ENCODE results near the gene ACVRL1. TPM values are rescaled to one million over a fixed set of nuclear protein-coding genes. Genes with fewer than 3 reads are reported as not detected.

The ACVRL1 gene
- total and polyA plus RNA-seq, 4 donors = 3.4 to 96.9 (median 33.6) TPM

GRCh38 chr12:51908876-51909592 lies 1.7 kb downstream of the ACVRL1 start:
- Histone ChIP-seq H3K4me3 (ENCODE audit: low read length in 2 of 2) (no peak overlapping the region), H3K27me3 (ENCODE audit: control insufficient read depth in 1 of 2, insufficient read depth in 2 of 2, low read length in 1 of 2) (no peaks in the 10 kb centered on the region), H3K36me3 (ENCODE audit: control insufficient read depth in 1 of 2, insufficient read depth in 2 of 2, low read length in 1 of 2) (no peaks in the 10 kb centered on the region), H3K27ac (ENCODE audit: low read depth in 1 of 2, low read length in 2 of 2) (no peak overlapping the region), H3K9me3 (ENCODE audit: control insufficient read depth, low read length) (no peaks in the 10 kb centered on the region), H3K4me1 (ENCODE audit: control insufficient read depth in 1 of 2, insufficient read depth in 2 of 2, low read length in 2 of 2) (no peaks in the 10 kb centered on the region)
- ATAC-seq (ENCODE audit: low FRiP score) (no peak), DNase-seq (peak in 1 of 2 donors; percentile 13)
- intact Hi-C loops (cut with DNase I) = no loop called here
- WGBS, 2 donors = 87 to 90% methylated on average over 9 of the region's 9 CpGs

GRCh38 chr12:51910168-51910567 lies 2.9 kb downstream of the ACVRL1 start:
- no peak for ATAC-seq (ENCODE audit: low FRiP score)
- H3K27me3 ChIP-seq (ENCODE audit: control insufficient read depth in 1 of 2, insufficient read depth in 2 of 2, low read length in 1 of 2) = no peaks in the 10 kb centered on the region
- intact Hi-C loops (cut with DNase I) = no loop called here
- H3K4me1 ChIP-seq (ENCODE audit: control insufficient read depth in 1 of 2, insufficient read depth in 2 of 2, low read length in 2 of 2) = no peaks in the 10 kb centered on the region
- no peaks in the 10 kb centered on the region for H3K9me3 ChIP-seq (ENCODE audit: control insufficient read depth, low read length)
- DNase-seq = peak in 1 of 2 donors; percentile 49
- H3K27ac ChIP-seq (ENCODE audit: low read depth in 1 of 2, low read length in 2 of 2) = no peak overlapping the region
- WGBS, 2 donors = 46 to 58% methylated on average over 6 of the region's 6 CpGs
- no peaks in the 10 kb centered on the region for H3K36me3 ChIP-seq (ENCODE audit: control insufficient read depth in 1 of 2, insufficient read depth in 2 of 2, low read length in 1 of 2)
- H3K4me3 ChIP-seq (ENCODE audit: low read length in 2 of 2) = no peak overlapping the region

- ATAC-seq (ENCODE audit: low FRiP score) (no peak), DNase-seq (peak; percentile 13 to 55)
- Histone ChIP-seq H3K27me3 (ENCODE audit: control insufficient read depth in 1 of 2, insufficient read depth in 2 of 2, low read length in 1 of 2) (no peaks in the 10 kb centered on the region), H3K9me3 (ENCODE audit: control insufficient read depth, low read length) (no peaks in the 10 kb centered on the region), H3K27ac (ENCODE audit: low read depth in 1 of 2, low read length in 2 of 2) (no peak overlapping the region), H3K4me3 (ENCODE audit: low read length in 2 of 2) (no peak overlapping the region), H3K4me1 (ENCODE audit: control insufficient read depth in 1 of 2, insufficient read depth in 2 of 2, low read length in 2 of 2) (no peaks in the 10 kb centered on the region), H3K36me3 (ENCODE audit: control insufficient read depth in 1 of 2, insufficient read depth in 2 of 2, low read length in 1 of 2) (no peaks in the 10 kb centered on the region)
- intact Hi-C loops (cut with DNase I) = no loop called here
- WGBS, 2 donors = 72 to 77% methylated on average over 3 of the region's 3 CpGs
Observed at GRCh38 chr12:51910691-51911090, 3.4 kb downstream of the ACVRL1 start.

- WGBS, 2 donors = 90 to 92% methylated on average over 6 of the region's 6 CpGs
- Histone ChIP-seq H3K9me3 (ENCODE audit: control insufficient read depth, low read length) (no peaks in the 10 kb centered on the region), H3K4me1 (ENCODE audit: control insufficient read depth in 1 of 2, insufficient read depth in 2 of 2, low read length in 2 of 2) (no peaks in the 10 kb centered on the region), H3K36me3 (ENCODE audit: control insufficient read depth in 1 of 2, insufficient read depth in 2 of 2, low read length in 1 of 2) (no peaks in the 10 kb centered on the region), H3K27me3 (ENCODE audit: control insufficient read depth in 1 of 2, insufficient read depth in 2 of 2, low read length in 1 of 2) (no peaks in the 10 kb centered on the region), H3K4me3 (ENCODE audit: low read length in 2 of 2) (no peak overlapping the region), H3K27ac (ENCODE audit: low read depth in 1 of 2, low read length in 2 of 2) (no peak overlapping the region)
- no peak for ATAC-seq (ENCODE audit: low FRiP score)
- DNase-seq = peak; percentile 26 to 71
- intact Hi-C loops (cut with DNase I) = no loop called here
Observed at GRCh38 chr12:51911307-51911706, 4.0 kb downstream of the ACVRL1 start.

- Histone ChIP-seq H3K4me3 (ENCODE audit: low read length in 2 of 2) (no peak overlapping the region), H3K4me1 (ENCODE audit: control insufficient read depth in 1 of 2, insufficient read depth in 2 of 2, low read length in 2 of 2) (no peaks in the 10 kb centered on the region), H3K36me3 (ENCODE audit: control insufficient read depth in 1 of 2, insufficient read depth in 2 of 2, low read length in 1 of 2) (no peaks in the 10 kb centered on the region), H3K27ac (ENCODE audit: low read depth in 1 of 2, low read length in 2 of 2) (no peak overlapping the region), H3K27me3 (ENCODE audit: control insufficient read depth in 1 of 2, insufficient read depth in 2 of 2, low read length in 1 of 2) (no peaks in the 10 kb centered on the region), H3K9me3 (ENCODE audit: control insufficient read depth, low read length) (no peaks in the 10 kb centered on the region)
- intact Hi-C loops (cut with DNase I) = no loop called here
- DNase-seq = peak; percentile 71 to 78
- WGBS, 2 donors = 68 to 74% methylated on average over 8 of the region's 8 CpGs
- peak; percentile 31 for ATAC-seq (ENCODE audit: low FRiP score)
Observed at GRCh38 chr12:51911788-51912711, 4.7 kb downstream of the ACVRL1 start.

- DNase-seq (peak; percentile 49 to 78), ATAC-seq (ENCODE audit: low FRiP score) (no peak)
- intact Hi-C loops (cut with DNase I) = no loop called here
- no peaks in the 10 kb centered on the region for H3K27me3 ChIP-seq (ENCODE audit: control insufficient read depth in 1 of 2, insufficient read depth in 2 of 2, low read length in 1 of 2)
- H3K36me3 ChIP-seq (ENCODE audit: control insufficient read depth in 1 of 2, insufficient read depth in 2 of 2, low read length in 1 of 2) = no peaks in the 10 kb centered on the region
- H3K4me1 ChIP-seq (ENCODE audit: control insufficient read depth in 1 of 2, insufficient read depth in 2 of 2, low read length in 2 of 2) = no peaks in the 10 kb centered on the region
- H3K27ac ChIP-seq (ENCODE audit: low read depth in 1 of 2, low read length in 2 of 2) = no peak overlapping the region
- no peaks in the 10 kb centered on the region for H3K9me3 ChIP-seq (ENCODE audit: control insufficient read depth, low read length)
- 88% methylated on average over 30 of the region's 30 CpGs for WGBS, 2 donors
- no peak overlapping the region for H3K4me3 ChIP-seq (ENCODE audit: low read length in 2 of 2)
Observed at GRCh38 chr12:51913071-51914033, 6.0 kb downstream of the ACVRL1 start.

GRCh38 chr12:51914034-51914923 lies 7.0 kb downstream of the ACVRL1 start:
- Histone ChIP-seq H3K27me3 (ENCODE audit: control insufficient read depth in 1 of 2, insufficient read depth in 2 of 2, low read length in 1 of 2) (no peaks in the 10 kb centered on the region), H3K4me1 (ENCODE audit: control insufficient read depth in 1 of 2, insufficient read depth in 2 of 2, low read length in 2 of 2) (no peaks in the 10 kb centered on the region), H3K9me3 (ENCODE audit: control insufficient read depth, low read length) (no peaks in the 10 kb centered on the region), H3K27ac (ENCODE audit: low read depth in 1 of 2, low read length in 2 of 2) (no peak overlapping the region), H3K4me3 (ENCODE audit: low read length in 2 of 2) (no peak overlapping the region), H3K36me3 (ENCODE audit: control insufficient read depth in 1 of 2, insufficient read depth in 2 of 2, low read length in 1 of 2) (no peaks in the 10 kb centered on the region)
- intact Hi-C loops (cut with DNase I) = no loop called here
- peak; percentile 47 to 75 for DNase-seq
- no peak for ATAC-seq (ENCODE audit: low FRiP score)
- whole genome bisulfite sequencing, 2 donors = 84 to 86% methylated on average over 17 of the region's 17 CpGs

Measured in aorta (tissue), 5 donors.